ENCODE results near the gene DDX31. TPM values are rescaled to one million over a fixed set of nuclear protein-coding genes. Genes with fewer than 3 reads are reported as not detected.

The DDX31 gene
- polyA plus RNA-seq, 4 donors: 2.2 to 12.6 (median 4.9) TPM

DNA sequence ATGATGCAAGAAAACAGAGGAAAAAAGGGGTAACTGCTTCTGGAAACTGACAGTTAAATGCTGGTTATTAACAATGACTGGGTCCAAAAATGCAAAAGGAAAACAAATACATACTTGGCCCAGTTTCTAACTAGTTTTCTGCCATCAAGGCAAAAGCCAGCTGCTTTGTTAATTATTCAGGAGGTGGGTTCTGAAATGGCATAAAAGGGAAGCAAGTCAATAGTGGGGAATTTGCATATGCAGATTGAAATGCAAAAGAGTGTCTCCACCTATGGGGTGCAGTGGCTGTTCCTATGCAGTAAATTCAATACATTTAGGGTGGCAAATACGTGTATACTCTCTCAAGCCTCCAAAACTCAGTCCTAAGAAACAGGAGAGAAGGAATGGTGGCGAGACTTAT is 54.0 kb downstream of the DDX31 start:
- no peak for FAIRE-seq
- no peak for DNase-seq
- H3K4me1 ChIP-seq (ENCODE audit: control insufficient read depth in 3 of 3, insufficient read depth in 2 of 3, low read depth in 1 of 3, low read length in 2 of 3): no peaks in the 10 kb centered on the region
- no peaks in the 10 kb centered on the region for H3K27me3 ChIP-seq (ENCODE audit: control insufficient read depth in 3 of 3, insufficient read depth in 3 of 3, low read length in 3 of 3)
- H3K27ac ChIP-seq (ENCODE audit: low read depth in 1 of 3, low read length in 2 of 3): no peak overlapping the region
- no peak overlapping the region for H3K4me3 ChIP-seq (ENCODE audit: low read depth in 1 of 3, low read length in 3 of 3)
- H3K36me3 ChIP-seq (ENCODE audit: control insufficient read depth in 3 of 3, insufficient read depth in 2 of 3, low read depth in 1 of 3, low read length in 3 of 3): peaks cover 4 to 40% (median 9%) of the 10 kb centered on the region in 3 donors
- 89 to 97% (median 94%) methylated on average over 2 of the region's 2 CpGs for WGBS, 3 donors
- H3K9me3 ChIP-seq (ENCODE audit: control insufficient read depth in 2 of 2, insufficient read depth in 1 of 2, low read depth in 1 of 2, low read length in 1 of 2): no peaks in the 10 kb centered on the region

GRCh38 chr9:132614324-132614723 is 55.5 kb downstream of the DDX31 start:
- Histone ChIP-seq H3K36me3 (ENCODE audit: control insufficient read depth in 3 of 3, insufficient read depth in 2 of 3, low read depth in 1 of 3, low read length in 3 of 3) (peaks cover 4 to 50% (median 9%) of the 10 kb centered on the region in 3 donors), H3K4me1 (ENCODE audit: control insufficient read depth in 3 of 3, insufficient read depth in 2 of 3, low read depth in 1 of 3, low read length in 2 of 3) (no peaks in the 10 kb centered on the region), H3K27me3 (ENCODE audit: control insufficient read depth in 3 of 3, insufficient read depth in 3 of 3, low read length in 3 of 3) (no peaks in the 10 kb centered on the region), H3K4me3 (ENCODE audit: low read depth in 1 of 3, low read length in 3 of 3) (no peak overlapping the region), H3K9me3 (ENCODE audit: control insufficient read depth in 2 of 2, insufficient read depth in 1 of 2, low read depth in 1 of 2, low read length in 1 of 2) (no peaks in the 10 kb centered on the region), H3K27ac (ENCODE audit: low read depth in 1 of 3, low read length in 2 of 3) (no peak overlapping the region)
- FAIRE-seq: no peak
- no peak for DNase-seq
- 78 to 85% (median 80%) methylated on average over 6 of the region's 6 CpGs for WGBS, 3 donors

DNA sequence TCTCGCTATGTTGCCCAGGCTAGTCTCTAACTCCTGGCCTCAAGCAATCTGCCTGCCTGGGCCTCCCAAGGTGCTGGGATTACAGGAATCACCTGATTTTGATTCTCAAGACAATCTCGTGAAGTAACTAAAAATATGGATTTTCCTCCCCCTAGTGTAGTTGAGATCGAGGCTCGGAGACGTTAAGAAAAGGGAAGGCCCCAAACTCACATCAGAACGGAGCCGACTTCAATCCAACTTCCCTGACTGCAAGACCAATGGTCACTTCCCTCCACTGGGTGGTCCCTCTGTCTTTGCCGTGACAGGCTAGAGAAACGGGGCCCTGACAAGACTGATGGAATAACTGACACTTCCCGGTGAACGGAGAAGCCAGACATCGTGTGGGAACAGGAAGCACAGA is 59.1 kb downstream of the DDX31 start:
- FAIRE-seq: no peak
- H3K4me1 ChIP-seq (ENCODE audit: control insufficient read depth in 3 of 3, insufficient read depth in 2 of 3, low read depth in 1 of 3, low read length in 2 of 3): no peaks in the 10 kb centered on the region
- no peaks in the 10 kb centered on the region for H3K27me3 ChIP-seq (ENCODE audit: control insufficient read depth in 3 of 3, insufficient read depth in 3 of 3, low read length in 3 of 3)
- no peak overlapping the region for H3K27ac ChIP-seq (ENCODE audit: low read depth in 1 of 3, low read length in 2 of 3)
- WGBS, 3 donors: 89 to 94% (median 93%) methylated on average over 12 of the region's 12 CpGs
- H3K36me3 ChIP-seq (ENCODE audit: control insufficient read depth in 3 of 3, insufficient read depth in 2 of 3, low read depth in 1 of 3, low read length in 3 of 3): peaks cover 6 to 61% (median 9%) of the 10 kb centered on the region in 3 donors
- H3K4me3 ChIP-seq (ENCODE audit: low read depth in 1 of 3, low read length in 3 of 3): no peak overlapping the region
- DNase-seq: no peak
- no peaks in the 10 kb centered on the region for H3K9me3 ChIP-seq (ENCODE audit: control insufficient read depth in 2 of 2, insufficient read depth in 1 of 2, low read depth in 1 of 2, low read length in 1 of 2)

DNA sequence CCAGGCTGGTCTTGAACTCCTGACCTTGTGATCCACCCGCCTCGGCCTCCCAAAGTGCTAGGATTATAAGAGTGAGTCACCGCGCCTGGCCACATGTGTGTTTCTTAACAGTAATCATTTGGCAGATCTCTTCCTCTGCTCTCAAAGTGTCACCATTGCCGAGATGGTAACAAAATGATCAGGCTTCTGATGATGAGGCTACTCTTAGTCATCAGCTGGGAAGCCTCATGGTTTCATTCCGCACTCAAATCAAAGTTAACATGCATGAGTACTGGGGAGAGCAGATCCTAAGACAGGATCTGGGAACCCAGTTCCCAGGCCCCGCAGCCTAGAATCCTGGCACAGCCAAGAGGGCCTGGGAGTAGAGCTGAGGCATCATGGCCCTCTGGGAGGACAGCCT is 60.0 kb downstream of the DDX31 start:
- no peak for DNase-seq
- 89 to 93% (median 92%) methylated on average over 7 of the region's 7 CpGs for WGBS, 3 donors
- no peak overlapping the region for H3K27ac ChIP-seq (ENCODE audit: low read depth in 1 of 3, low read length in 2 of 3)
- no peaks in the 10 kb centered on the region for H3K27me3 ChIP-seq (ENCODE audit: control insufficient read depth in 3 of 3, insufficient read depth in 3 of 3, low read length in 3 of 3)
- no peak overlapping the region for H3K4me3 ChIP-seq (ENCODE audit: low read depth in 1 of 3, low read length in 3 of 3)
- no peaks in the 10 kb centered on the region for H3K9me3 ChIP-seq (ENCODE audit: control insufficient read depth in 2 of 2, insufficient read depth in 1 of 2, low read depth in 1 of 2, low read length in 1 of 2)
- FAIRE-seq: no peak
- H3K4me1 ChIP-seq (ENCODE audit: control insufficient read depth in 3 of 3, insufficient read depth in 2 of 3, low read depth in 1 of 3, low read length in 2 of 3): no peaks in the 10 kb centered on the region
- peaks cover 6 to 64% (median 7%) of the 10 kb centered on the region in 3 donors for H3K36me3 ChIP-seq (ENCODE audit: control insufficient read depth in 3 of 3, insufficient read depth in 2 of 3, low read depth in 1 of 3, low read length in 3 of 3)

GRCh38 chr9:132609184-132609583 is 60.6 kb downstream of the DDX31 start:
- 94 to 97% (median 95%) methylated on average over 9 of the region's 9 CpGs for WGBS, 3 donors
- no peak for FAIRE-seq
- Histone ChIP-seq H3K27ac (ENCODE audit: low read depth in 1 of 3, low read length in 2 of 3) (no peak overlapping the region), H3K27me3 (ENCODE audit: control insufficient read depth in 3 of 3, insufficient read depth in 3 of 3, low read length in 3 of 3) (no peaks in the 10 kb centered on the region), H3K4me1 (ENCODE audit: control insufficient read depth in 3 of 3, insufficient read depth in 2 of 3, low read depth in 1 of 3, low read length in 2 of 3) (no peaks in the 10 kb centered on the region), H3K4me3 (ENCODE audit: low read depth in 1 of 3, low read length in 3 of 3) (no peak overlapping the region), H3K9me3 (ENCODE audit: control insufficient read depth in 2 of 2, insufficient read depth in 1 of 2, low read depth in 1 of 2, low read length in 1 of 2) (no peaks in the 10 kb centered on the region), H3K36me3 (ENCODE audit: control insufficient read depth in 3 of 3, insufficient read depth in 2 of 3, low read depth in 1 of 3, low read length in 3 of 3) (peaks cover 5 to 60% (median 6%) of the 10 kb centered on the region in 3 donors)
- no peak for DNase-seq

GRCh38 chr9:132606066-132606465 is 63.7 kb downstream of the DDX31 start:
- H3K4me1 ChIP-seq (ENCODE audit: control insufficient read depth in 3 of 3, insufficient read depth in 2 of 3, low read depth in 1 of 3, low read length in 2 of 3): no peaks in the 10 kb centered on the region
- DNase-seq: no peak
- WGBS, 3 donors: 41 to 72% (median 50%) methylated on average over 6 of the region's 6 CpGs
- FAIRE-seq: no peak
- H3K4me3 ChIP-seq (ENCODE audit: low read depth in 1 of 3, low read length in 3 of 3): no peak overlapping the region
- peaks cover 1 to 63% (median 6%) of the 10 kb centered on the region in 3 donors for H3K36me3 ChIP-seq (ENCODE audit: control insufficient read depth in 3 of 3, insufficient read depth in 2 of 3, low read depth in 1 of 3, low read length in 3 of 3)
- no peak overlapping the region for H3K27ac ChIP-seq (ENCODE audit: low read depth in 1 of 3, low read length in 2 of 3)
- no peaks in the 10 kb centered on the region for H3K9me3 ChIP-seq (ENCODE audit: control insufficient read depth in 2 of 2, insufficient read depth in 1 of 2, low read depth in 1 of 2, low read length in 1 of 2)
- H3K27me3 ChIP-seq (ENCODE audit: control insufficient read depth in 3 of 3, insufficient read depth in 3 of 3, low read length in 3 of 3): no peaks in the 10 kb centered on the region

- FAIRE-seq (no peak), DNase-seq (no peak)
- WGBS, 3 donors: 91 to 96% (median 94%) methylated on average over 6 of the region's 6 CpGs
- Histone ChIP-seq H3K27ac (ENCODE audit: low read depth in 1 of 3, low read length in 2 of 3) (no peak overlapping the region), H3K27me3 (ENCODE audit: control insufficient read depth in 3 of 3, insufficient read depth in 3 of 3, low read length in 3 of 3) (no peaks in the 10 kb centered on the region), H3K9me3 (ENCODE audit: control insufficient read depth in 2 of 2, insufficient read depth in 1 of 2, low read depth in 1 of 2, low read length in 1 of 2) (no peaks in the 10 kb centered on the region), H3K4me1 (ENCODE audit: control insufficient read depth in 3 of 3, insufficient read depth in 2 of 3, low read depth in 1 of 3, low read length in 2 of 3) (no peaks in the 10 kb centered on the region), H3K36me3 (ENCODE audit: control insufficient read depth in 3 of 3, insufficient read depth in 2 of 3, low read depth in 1 of 3, low read length in 3 of 3) (peaks cover 0 to 60% (median 6%) of the 10 kb centered on the region in 3 donors), H3K4me3 (ENCODE audit: low read depth in 1 of 3, low read length in 3 of 3) (no peak overlapping the region)
Observed at GRCh38 chr9:132605387-132605786, 64.4 kb downstream of the DDX31 start.

GRCh38 chr9:132602207-132602606 is 67.6 kb downstream of the DDX31 start:
- Histone ChIP-seq H3K4me3 (ENCODE audit: low read depth in 1 of 3, low read length in 3 of 3) (no peak overlapping the region), H3K9me3 (ENCODE audit: control insufficient read depth in 2 of 2, insufficient read depth in 1 of 2, low read depth in 1 of 2, low read length in 1 of 2) (no peaks in the 10 kb centered on the region), H3K27ac (ENCODE audit: low read depth in 1 of 3, low read length in 2 of 3) (no peak overlapping the region), H3K36me3 (ENCODE audit: control insufficient read depth in 3 of 3, insufficient read depth in 2 of 3, low read depth in 1 of 3, low read length in 3 of 3) (peaks cover 0 to 48% (median 2%) of the 10 kb centered on the region in 3 donors), H3K27me3 (ENCODE audit: control insufficient read depth in 3 of 3, insufficient read depth in 3 of 3, low read length in 3 of 3) (no peaks in the 10 kb centered on the region), H3K4me1 (ENCODE audit: control insufficient read depth in 3 of 3, insufficient read depth in 2 of 3, low read depth in 1 of 3, low read length in 2 of 3) (no peaks in the 10 kb centered on the region)
- DNase-seq (no peak), FAIRE-seq (no peak)
- WGBS, 3 donors: 65 to 94% (median 92%) methylated on average over 3 of the region's 3 CpGs

DNA sequence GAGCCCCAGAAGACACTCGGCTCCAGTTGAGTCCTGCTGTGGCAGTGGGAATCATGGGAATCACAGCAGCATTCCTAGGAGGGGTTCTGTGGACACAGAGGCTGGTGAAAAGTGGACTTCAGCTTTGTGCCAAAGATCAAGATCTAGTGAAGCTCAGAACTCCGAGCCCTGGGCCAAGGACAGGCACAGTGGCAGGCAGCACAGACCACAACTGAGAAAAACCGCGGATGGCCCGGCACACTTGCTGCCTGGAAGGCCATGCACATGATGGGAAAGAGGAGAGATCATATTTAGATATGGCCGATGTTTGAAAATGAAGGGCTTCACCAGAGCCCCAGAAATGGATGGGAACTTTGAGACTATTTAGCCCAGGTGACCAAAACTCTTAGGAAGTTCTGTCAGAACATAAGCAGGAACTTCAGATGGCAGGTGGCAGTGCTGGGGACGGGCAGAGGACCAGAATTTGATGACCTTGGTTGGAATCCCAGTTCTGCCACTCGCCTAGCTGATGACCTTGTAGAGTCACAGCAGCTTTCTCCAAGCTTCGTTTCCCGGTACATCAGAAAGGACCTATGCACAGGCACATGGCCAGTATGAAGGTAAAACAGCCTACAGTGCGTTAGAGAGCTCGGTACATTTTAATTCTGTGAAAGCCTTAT is 69.3 kb downstream of the DDX31 start:
- no peaks in the 10 kb centered on the region for H3K9me3 ChIP-seq (ENCODE audit: control insufficient read depth in 2 of 2, insufficient read depth in 1 of 2, low read depth in 1 of 2, low read length in 1 of 2)
- no peak overlapping the region for H3K27ac ChIP-seq (ENCODE audit: low read depth in 1 of 3, low read length in 2 of 3)
- no peak for FAIRE-seq
- H3K4me3 ChIP-seq (ENCODE audit: low read depth in 1 of 3, low read length in 3 of 3): no peak overlapping the region
- H3K36me3 ChIP-seq (ENCODE audit: control insufficient read depth in 3 of 3, insufficient read depth in 2 of 3, low read depth in 1 of 3, low read length in 3 of 3): peaks cover 0 to 46% (median 3%) of the 10 kb centered on the region in 3 donors
- H3K4me1 ChIP-seq (ENCODE audit: control insufficient read depth in 3 of 3, insufficient read depth in 2 of 3, low read depth in 1 of 3, low read length in 2 of 3): no peaks in the 10 kb centered on the region
- WGBS, 3 donors: 86 to 94% (median 91%) methylated on average over 12 of the region's 12 CpGs
- DNase-seq: no peak
- no peaks in the 10 kb centered on the region for H3K27me3 ChIP-seq (ENCODE audit: control insufficient read depth in 3 of 3, insufficient read depth in 3 of 3, low read length in 3 of 3)
